ENCODE results near the gene ESPNL. TPM values are rescaled to one million over a fixed set of nuclear protein-coding genes. Genes with fewer than 3 reads are reported as not detected.

Gene ESPNL
- total RNA-seq, 1 experiment from 2014 or later = 1.0 TPM

DNA sequence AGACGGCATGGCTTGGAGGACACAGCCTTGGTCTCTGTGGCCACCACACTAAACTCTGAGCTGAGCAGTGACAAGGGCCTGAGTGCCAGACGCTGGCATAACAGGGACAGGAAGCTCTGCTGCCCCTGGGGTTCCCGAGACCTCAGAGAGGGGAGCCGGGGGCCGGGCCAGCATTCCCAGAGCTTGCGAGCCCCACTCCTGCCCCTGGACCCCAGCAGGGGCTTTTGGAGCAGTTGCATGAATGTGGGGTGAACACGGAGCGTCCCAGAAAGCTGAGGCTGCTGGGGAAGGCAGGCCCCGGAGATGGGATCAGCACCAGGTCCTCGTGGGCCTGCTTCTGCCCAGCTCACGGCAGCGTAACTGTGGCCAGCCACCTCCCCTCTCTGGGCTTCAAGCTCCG lies 51.1 kb downstream of the ESPNL start:
- H3K27ac ChIP-seq (ENCODE audit: low read length) = no peak overlapping the region
- no peaks in the 10 kb centered on the region for H3K79me2 ChIP-seq (ENCODE audit: low read length)
- no peak for DNase-seq
- H3K9me2 ChIP-seq (replicated peaks; ENCODE audit: insufficient read depth, low read length) = no peaks in the 10 kb centered on the region
- H2AFZ ChIP-seq (ENCODE audit: low read length) = no peak overlapping the region
- H3K4me3 ChIP-seq (ENCODE audit: low read length) = no peak overlapping the region
- H3K9ac ChIP-seq (ENCODE audit: low read length) = no peak overlapping the region
- no peaks in the 10 kb centered on the region for H3K36me3 ChIP-seq (ENCODE audit: insufficient read depth, low read length)
- no peaks in the 10 kb centered on the region for H3K27me3 ChIP-seq (ENCODE audit: low read length)
- no peaks in the 10 kb centered on the region for H3K9me3 ChIP-seq (ENCODE audit: low read length)
- peaks cover 7% of the 10 kb centered on the region for H3K4me1 ChIP-seq (ENCODE audit: low read length)
- no peaks in the 10 kb centered on the region for H4K20me1 ChIP-seq (ENCODE audit: insufficient read depth, low read depth, low read length)
- no peak overlapping the region for H3K4me2 ChIP-seq (ENCODE audit: low read depth, low read length, poor library complexity, severe bottlenecking)

DNA sequence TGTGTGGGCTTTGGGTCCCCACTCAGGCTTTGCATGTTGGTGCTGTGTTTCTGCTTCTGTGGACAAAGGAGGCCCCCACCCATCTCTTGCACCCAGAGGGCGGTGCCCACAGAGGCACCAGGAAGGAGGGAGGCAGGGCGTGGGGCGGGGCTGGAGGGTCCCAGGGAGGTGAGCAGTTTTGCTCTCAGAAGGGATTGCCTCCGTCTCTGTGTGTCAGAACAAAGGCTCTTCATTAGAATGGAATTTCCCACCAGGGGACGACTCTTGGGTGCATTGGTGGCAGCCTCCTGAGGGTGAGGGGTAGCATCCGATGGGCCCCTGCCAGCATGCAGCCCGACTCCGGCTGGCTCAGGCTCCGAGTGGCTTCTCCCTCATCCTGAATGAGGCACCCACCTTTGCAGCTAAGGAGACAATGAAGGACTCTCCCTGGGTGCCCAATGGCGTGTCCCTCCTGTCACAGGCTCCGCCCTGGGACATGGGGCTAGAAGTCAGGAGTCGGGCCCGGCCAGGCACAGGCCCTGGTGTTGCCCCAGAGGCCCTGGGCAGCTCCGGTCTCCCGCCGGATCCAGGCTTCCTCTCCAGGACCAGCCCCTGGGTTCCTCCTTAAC lies 51.6 kb downstream of the ESPNL start:
- no peak overlapping the region for H3K4me2 ChIP-seq (ENCODE audit: low read depth, low read length, poor library complexity, severe bottlenecking)
- H2AFZ ChIP-seq (ENCODE audit: low read length) = no peak overlapping the region
- no peaks in the 10 kb centered on the region for H3K9me2 ChIP-seq (replicated peaks; ENCODE audit: insufficient read depth, low read length)
- H3K9ac ChIP-seq (ENCODE audit: low read length) = no peak overlapping the region
- no peaks in the 10 kb centered on the region for H4K20me1 ChIP-seq (ENCODE audit: insufficient read depth, low read depth, low read length)
- no peaks in the 10 kb centered on the region for H3K27me3 ChIP-seq (ENCODE audit: low read length)
- no peaks in the 10 kb centered on the region for H3K9me3 ChIP-seq (ENCODE audit: low read length)
- H3K36me3 ChIP-seq (ENCODE audit: insufficient read depth, low read length) = no peaks in the 10 kb centered on the region
- H3K4me3 ChIP-seq (ENCODE audit: low read length) = no peak overlapping the region
- no peak overlapping the region for H3K27ac ChIP-seq (ENCODE audit: low read length)
- peaks cover 7% of the 10 kb centered on the region for H3K4me1 ChIP-seq (ENCODE audit: low read length)
- DNase-seq = no peak
- no peaks in the 10 kb centered on the region for H3K79me2 ChIP-seq (ENCODE audit: low read length)

DNA sequence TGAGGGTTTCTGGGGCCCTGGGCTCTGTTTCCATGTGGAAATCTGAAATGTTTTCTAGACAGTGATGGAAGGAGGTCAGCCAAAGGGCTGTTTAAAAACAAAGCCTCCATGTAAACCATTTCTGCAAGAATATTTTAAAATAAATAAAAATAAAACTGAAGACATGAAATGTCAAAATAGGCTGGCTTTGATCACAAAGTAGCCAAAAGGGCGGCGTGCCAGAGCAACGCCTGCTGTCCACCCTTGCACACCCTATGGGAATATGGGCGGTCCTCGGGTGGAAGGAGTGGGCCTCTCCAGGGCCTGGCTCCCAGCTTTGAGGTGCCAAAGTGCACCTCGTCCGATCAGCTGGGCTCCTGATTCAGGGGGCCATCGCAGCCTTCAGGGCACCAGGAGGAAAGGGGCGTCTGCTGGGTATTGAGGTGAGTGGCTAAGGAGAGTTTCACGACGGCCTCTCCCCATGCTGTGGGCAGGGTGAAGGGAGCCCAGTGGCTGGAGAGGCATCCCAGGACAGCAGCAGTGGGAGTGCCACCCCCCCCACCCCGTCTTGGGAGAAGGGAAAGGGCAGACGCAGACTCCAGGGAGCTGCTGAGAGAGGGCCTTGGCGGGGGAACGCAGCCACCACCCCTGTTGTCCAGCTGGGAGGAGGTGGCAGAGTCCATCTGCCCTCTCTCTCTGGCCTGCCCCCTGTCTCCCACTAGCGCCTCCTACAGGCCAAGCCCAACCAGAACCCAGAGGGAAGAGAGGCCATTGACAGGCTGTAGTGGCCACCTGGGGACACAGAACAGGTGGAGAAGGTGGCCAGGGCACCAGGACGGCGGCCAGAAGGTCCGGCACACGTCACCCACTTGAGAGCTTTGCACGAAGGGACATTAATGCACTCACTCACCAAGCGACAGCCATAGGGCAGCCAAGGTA lies 52.9 kb downstream of the ESPNL start:
- no peak overlapping the region for H3K4me2 ChIP-seq (ENCODE audit: low read depth, low read length, poor library complexity, severe bottlenecking)
- no peaks in the 10 kb centered on the region for H3K9me2 ChIP-seq (replicated peaks; ENCODE audit: insufficient read depth, low read length)
- H3K36me3 ChIP-seq (ENCODE audit: insufficient read depth, low read length) = no peaks in the 10 kb centered on the region
- H3K4me1 ChIP-seq (ENCODE audit: low read length) = no peaks in the 10 kb centered on the region
- no peaks in the 10 kb centered on the region for H3K79me2 ChIP-seq (ENCODE audit: low read length)
- no peak overlapping the region for H3K27ac ChIP-seq (ENCODE audit: low read length)
- no peak overlapping the region for H3K9ac ChIP-seq (ENCODE audit: low read length)
- H3K4me3 ChIP-seq (ENCODE audit: low read length) = no peak overlapping the region
- no peak overlapping the region for H2AFZ ChIP-seq (ENCODE audit: low read length)
- H4K20me1 ChIP-seq (ENCODE audit: insufficient read depth, low read depth, low read length) = no peaks in the 10 kb centered on the region
- no peaks in the 10 kb centered on the region for H3K27me3 ChIP-seq (ENCODE audit: low read length)
- no peaks in the 10 kb centered on the region for H3K9me3 ChIP-seq (ENCODE audit: low read length)
- DNase-seq = peak; percentile 49

DNA sequence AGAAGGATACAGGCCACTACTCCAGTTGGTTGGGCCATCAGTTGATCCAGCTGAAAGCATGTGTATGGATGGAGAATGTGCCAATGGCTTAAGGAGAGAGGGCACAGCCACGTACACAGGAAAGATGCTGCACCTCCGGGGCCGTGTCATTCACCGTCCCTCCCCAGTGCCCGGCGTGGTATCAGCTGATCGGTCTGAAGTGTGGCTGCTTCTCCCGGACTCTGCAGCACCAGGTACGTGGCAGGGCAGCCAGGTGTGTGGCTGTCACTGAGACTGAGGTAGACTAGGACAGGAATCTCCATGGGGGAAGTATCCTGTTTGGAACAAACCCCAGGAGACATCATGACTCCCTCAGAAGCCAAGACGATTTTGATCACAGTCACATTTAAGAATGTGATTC lies 54.4 kb downstream of the ESPNL start:
- H3K4me3 ChIP-seq (ENCODE audit: low read length) = no peak overlapping the region
- H3K9ac ChIP-seq (ENCODE audit: low read length) = no peak overlapping the region
- no peaks in the 10 kb centered on the region for H3K9me2 ChIP-seq (replicated peaks; ENCODE audit: insufficient read depth, low read length)
- no peak overlapping the region for H3K27ac ChIP-seq (ENCODE audit: low read length)
- H3K4me1 ChIP-seq (ENCODE audit: low read length) = peaks cover 4% of the 10 kb centered on the region
- no peak overlapping the region for H2AFZ ChIP-seq (ENCODE audit: low read length)
- no peak for DNase-seq
- no peaks in the 10 kb centered on the region for H3K79me2 ChIP-seq (ENCODE audit: low read length)
- H3K9me3 ChIP-seq (ENCODE audit: low read length) = no peaks in the 10 kb centered on the region
- H3K27me3 ChIP-seq (ENCODE audit: low read length) = no peaks in the 10 kb centered on the region
- H4K20me1 ChIP-seq (ENCODE audit: insufficient read depth, low read depth, low read length) = no peaks in the 10 kb centered on the region
- no peak overlapping the region for H3K4me2 ChIP-seq (ENCODE audit: low read depth, low read length, poor library complexity, severe bottlenecking)
- no peaks in the 10 kb centered on the region for H3K36me3 ChIP-seq (ENCODE audit: insufficient read depth, low read length)

DNA sequence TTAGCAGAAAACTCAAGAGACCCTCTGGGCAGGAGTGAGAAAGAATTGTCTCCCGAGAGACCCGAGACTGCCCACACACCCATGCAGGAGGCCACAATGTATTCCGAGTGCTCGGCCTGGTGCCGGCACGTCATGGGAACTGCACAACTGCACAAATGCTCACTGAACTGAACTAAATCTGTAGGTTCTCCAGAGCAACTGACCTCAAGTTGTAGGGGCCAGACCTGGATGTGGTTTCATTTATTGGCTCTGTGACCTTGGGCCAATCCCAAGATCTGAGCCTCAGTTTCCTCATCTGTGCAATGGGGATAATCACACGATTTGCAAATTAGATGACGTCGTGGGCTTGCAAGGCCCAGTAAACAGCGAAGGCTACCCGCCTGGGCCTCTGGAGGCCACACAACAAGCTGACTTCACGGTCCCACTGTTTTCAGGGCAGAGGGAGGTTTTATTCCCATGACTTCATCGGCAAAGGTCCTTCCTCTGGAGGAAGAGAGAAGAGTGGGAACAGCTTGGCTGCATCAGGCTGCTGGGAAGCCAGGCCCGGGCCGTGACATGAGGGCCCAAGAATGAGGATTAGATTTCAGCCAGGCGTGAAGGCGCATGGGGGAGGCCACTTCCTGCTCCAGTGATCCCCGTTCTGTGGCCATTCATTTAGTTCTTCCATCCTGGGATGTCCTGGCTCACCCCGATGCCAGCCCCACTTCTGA lies 55.1 kb downstream of the ESPNL start:
- Histone ChIP-seq H3K9me3 (ENCODE audit: low read length) (no peaks in the 10 kb centered on the region), H3K4me3 (ENCODE audit: low read length) (no peak overlapping the region)

DNA sequence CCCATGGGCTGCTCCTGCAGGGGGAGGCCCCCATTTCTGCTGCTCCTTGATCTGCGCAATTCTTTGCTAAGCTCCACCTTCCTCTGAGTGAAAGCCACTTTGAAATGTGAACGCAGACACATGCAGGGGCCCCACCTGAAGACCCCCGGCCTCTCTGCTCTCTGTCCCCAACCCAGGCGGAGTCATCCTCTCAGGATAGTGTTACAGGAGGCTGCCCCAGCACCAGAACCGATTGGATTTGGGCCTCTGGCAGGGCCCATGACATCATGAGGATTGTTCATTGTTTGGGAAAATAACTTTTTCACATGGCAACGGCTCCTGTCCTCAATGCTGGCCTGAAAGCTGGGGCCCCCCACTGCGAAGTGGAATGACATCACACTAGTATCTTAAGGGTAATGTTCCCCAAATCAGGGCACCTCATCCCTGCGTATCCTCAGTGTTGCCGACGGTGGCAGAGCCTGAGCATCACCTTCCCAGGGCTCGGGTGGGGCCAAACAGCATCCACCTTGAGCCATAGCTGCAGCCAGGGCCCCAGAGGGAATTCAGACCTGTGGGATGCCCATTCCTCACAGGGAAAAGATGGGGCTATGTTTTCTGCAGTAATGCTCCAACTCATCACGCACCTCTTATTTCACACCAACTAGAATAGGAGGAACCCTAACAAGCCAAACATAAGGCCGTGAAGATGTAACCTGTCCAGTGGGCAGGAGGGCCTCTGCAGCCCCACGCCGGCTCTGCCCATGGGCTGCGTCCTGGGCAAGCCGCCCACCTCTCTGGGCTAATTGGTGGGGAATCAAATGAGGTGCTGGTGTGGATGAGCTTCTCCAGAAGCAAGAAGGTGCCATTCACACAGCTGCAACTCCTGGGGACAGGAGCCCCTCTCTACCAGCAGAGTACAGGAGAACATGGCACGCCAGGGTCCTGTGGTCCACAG lies 55.9 kb downstream of the ESPNL start:
- Histone ChIP-seq H3K79me2 (ENCODE audit: low read length) (no peaks in the 10 kb centered on the region), H3K36me3 (ENCODE audit: insufficient read depth, low read length) (no peaks in the 10 kb centered on the region), H3K27ac (ENCODE audit: low read length) (no peak overlapping the region), H3K4me1 (ENCODE audit: low read length) (peaks cover 18% of the 10 kb centered on the region), H4K20me1 (ENCODE audit: insufficient read depth, low read depth, low read length) (no peaks in the 10 kb centered on the region), H3K9me3 (ENCODE audit: low read length) (no peaks in the 10 kb centered on the region), H3K27me3 (ENCODE audit: low read length) (no peaks in the 10 kb centered on the region), H2AFZ (ENCODE audit: low read length) (no peak overlapping the region), H3K9me2 (replicated peaks; ENCODE audit: insufficient read depth, low read length) (no peaks in the 10 kb centered on the region), H3K9ac (ENCODE audit: low read length) (no peak overlapping the region), H3K4me3 (ENCODE audit: low read length) (no peak overlapping the region), H3K4me2 (ENCODE audit: low read depth, low read length, poor library complexity, severe bottlenecking) (no peak overlapping the region)
- no peak for DNase-seq

More for the DNA sequence above, 55.1 kb downstream of the ESPNL start:
- DNase-seq = no peak
- Histone ChIP-seq H2AFZ (ENCODE audit: low read length) (no peak overlapping the region), H3K9me2 (replicated peaks; ENCODE audit: insufficient read depth, low read length) (no peaks in the 10 kb centered on the region), H3K27me3 (ENCODE audit: low read length) (no peaks in the 10 kb centered on the region), H4K20me1 (ENCODE audit: insufficient read depth, low read depth, low read length) (no peaks in the 10 kb centered on the region), H3K27ac (ENCODE audit: low read length) (no peak overlapping the region), H3K36me3 (ENCODE audit: insufficient read depth, low read length) (no peaks in the 10 kb centered on the region), H3K4me1 (ENCODE audit: low read length) (peaks cover 10% of the 10 kb centered on the region), H3K9ac (ENCODE audit: low read length) (no peak overlapping the region), H3K79me2 (ENCODE audit: low read length) (no peaks in the 10 kb centered on the region), H3K4me2 (ENCODE audit: low read depth, low read length, poor library complexity, severe bottlenecking) (no peak overlapping the region)

DNA sequence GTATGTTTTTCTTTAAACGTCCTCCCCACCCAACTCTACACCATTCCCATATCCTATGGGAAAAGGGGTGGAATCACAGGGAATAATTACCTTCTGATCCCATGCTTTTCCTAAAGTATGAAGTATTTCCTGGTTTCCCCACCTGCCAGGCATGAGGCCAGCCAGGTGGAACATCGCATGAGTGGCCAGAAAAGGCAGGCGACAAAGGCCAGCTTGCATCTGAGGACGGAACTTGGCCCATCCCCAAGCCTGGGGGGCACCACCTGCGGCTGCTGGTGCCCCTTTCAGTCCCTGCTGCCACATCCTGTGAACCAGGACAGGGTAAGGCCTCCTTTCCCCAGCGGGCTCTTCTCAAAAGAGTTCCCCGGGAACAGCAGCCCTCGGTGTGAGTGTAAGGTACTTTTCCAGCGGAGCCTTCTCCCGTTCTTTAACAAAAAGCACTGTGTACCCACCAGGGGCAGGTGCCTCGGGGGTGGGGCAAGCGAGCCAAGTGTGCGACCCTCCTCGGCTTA lies 57.4 kb downstream of the ESPNL start:
- DNase-seq = no peak
- peaks cover 25% of the 10 kb centered on the region for H3K4me1 ChIP-seq (ENCODE audit: low read length)
- H2AFZ ChIP-seq (ENCODE audit: low read length) = no peak overlapping the region
- no peaks in the 10 kb centered on the region for H4K20me1 ChIP-seq (ENCODE audit: insufficient read depth, low read depth, low read length)
- no peaks in the 10 kb centered on the region for H3K79me2 ChIP-seq (ENCODE audit: low read length)
- no peak overlapping the region for H3K27ac ChIP-seq (ENCODE audit: low read length)
- H3K4me3 ChIP-seq (ENCODE audit: low read length) = no peak overlapping the region
- no peak overlapping the region for H3K9ac ChIP-seq (ENCODE audit: low read length)
- no peaks in the 10 kb centered on the region for H3K9me3 ChIP-seq (ENCODE audit: low read length)
- no peaks in the 10 kb centered on the region for H3K9me2 ChIP-seq (replicated peaks; ENCODE audit: insufficient read depth, low read length)
- H3K27me3 ChIP-seq (ENCODE audit: low read length) = no peaks in the 10 kb centered on the region
- no peak overlapping the region for H3K4me2 ChIP-seq (ENCODE audit: low read depth, low read length, poor library complexity, severe bottlenecking)
- no peaks in the 10 kb centered on the region for H3K36me3 ChIP-seq (ENCODE audit: insufficient read depth, low read length)
